NCI-H510A (cell line): ENCODE results near the gene PPP1R1B.

Source experiments
- DNase-seq: peaks from one replicate; lab custom pipeline; 2025; lab: John Stamatoyannopoulos, UW

The PPP1R1B gene

DNA sequence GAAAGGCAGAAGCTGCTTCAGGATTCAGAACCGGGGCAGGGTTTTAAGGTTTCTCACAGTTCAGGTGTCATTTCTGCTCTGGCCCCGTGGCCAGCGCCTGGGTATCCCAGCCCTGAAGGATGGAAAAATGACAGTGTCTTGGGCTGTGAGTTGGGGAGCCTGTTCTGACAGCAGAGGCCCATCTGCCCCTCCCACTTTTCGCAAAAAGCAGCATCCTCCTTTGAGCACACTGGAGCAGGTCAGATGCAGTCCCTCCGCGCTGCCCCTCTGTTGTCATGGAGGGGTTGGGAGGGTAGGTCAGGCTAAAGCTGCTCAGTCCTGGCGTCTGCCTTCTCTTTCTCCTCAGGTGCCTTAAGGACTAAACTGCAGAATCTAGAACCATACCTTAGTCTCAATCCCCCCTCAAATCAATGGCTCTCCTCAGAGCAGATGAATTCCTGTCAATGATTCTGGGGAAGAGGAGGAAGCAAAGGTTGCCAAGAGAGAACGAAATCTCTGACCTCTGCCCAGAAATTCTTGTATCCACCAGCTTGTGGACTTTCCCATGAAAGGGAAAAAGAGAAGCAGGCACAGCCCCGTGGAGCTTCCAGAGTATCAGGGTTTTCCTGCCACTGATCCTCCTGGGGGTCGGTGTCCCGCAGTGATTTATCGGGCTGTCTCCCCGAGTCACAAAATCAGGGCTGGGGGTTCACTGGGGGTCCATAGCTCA is 26.3 kb upstream of the PPP1R1B start:
- DNase-seq, result no peak

DNA sequence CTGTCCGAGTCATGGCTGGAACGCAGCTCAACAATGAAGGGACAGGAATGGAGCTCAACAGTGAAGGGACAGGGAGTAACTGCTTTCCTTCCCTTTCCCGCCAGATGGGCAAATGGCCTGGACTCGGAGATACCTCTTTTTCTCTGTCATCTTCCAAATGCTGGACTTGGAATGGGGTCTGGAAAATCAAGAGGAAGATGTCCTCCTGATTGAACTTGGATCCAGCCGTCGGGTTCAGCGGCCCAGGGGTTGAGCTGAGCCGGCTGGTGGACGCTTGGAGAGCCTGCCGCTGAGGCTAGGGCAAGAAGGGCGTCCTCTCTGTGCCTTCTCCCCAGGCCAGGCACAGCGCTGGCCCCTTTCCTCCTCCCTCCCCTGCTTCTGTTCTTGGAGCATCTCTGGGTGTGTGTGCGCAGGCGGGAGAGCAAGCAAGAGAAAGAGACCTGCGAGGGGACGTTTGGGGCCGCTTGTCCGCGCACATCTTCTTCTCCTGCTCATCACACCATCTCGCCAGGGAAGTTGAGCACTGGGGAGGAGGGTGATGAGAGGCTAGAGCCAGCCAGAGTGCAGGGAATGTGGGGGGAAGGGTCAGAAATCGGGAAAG is 25.7 kb upstream of the PPP1R1B start:
- DNase-seq, result no peak

DNA sequence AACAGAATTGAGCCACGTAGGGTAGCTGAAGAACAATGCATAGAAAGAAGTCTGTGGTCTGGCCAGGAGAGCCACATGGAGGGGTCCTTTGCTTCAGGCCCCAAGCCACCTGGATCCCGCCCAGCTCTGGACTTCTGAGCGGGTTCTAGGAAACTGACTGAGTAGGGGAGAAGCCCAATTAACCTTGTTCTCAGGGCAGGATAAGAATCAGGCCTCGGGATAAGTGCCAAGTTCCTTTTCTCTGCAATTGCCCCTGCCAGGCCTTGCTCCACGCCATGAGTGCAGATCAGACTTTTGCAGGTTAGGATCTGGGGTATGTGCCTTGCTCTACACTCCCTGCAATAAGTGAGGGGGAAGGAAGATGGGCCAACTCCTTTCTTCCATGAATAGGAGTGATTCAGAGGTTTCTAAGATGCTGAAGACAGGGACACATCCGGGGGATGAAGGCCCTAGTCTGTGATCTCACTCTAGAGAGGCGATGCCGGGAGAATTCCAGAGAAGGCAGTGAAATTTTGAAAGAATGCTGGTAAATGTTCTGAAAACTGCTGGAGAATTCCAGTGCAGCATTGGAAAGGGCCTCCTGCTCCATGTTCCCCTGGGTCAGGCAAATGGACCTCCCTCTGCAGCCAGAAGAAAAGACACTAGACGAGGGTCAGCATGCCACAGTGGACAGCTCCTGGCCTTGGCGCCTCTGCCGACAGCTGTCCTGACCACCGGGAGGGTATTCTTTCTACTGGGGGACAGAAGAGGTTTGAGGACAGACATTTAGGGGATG is 24.8 kb upstream of the PPP1R1B start:
- no peak for DNase-seq

DNA sequence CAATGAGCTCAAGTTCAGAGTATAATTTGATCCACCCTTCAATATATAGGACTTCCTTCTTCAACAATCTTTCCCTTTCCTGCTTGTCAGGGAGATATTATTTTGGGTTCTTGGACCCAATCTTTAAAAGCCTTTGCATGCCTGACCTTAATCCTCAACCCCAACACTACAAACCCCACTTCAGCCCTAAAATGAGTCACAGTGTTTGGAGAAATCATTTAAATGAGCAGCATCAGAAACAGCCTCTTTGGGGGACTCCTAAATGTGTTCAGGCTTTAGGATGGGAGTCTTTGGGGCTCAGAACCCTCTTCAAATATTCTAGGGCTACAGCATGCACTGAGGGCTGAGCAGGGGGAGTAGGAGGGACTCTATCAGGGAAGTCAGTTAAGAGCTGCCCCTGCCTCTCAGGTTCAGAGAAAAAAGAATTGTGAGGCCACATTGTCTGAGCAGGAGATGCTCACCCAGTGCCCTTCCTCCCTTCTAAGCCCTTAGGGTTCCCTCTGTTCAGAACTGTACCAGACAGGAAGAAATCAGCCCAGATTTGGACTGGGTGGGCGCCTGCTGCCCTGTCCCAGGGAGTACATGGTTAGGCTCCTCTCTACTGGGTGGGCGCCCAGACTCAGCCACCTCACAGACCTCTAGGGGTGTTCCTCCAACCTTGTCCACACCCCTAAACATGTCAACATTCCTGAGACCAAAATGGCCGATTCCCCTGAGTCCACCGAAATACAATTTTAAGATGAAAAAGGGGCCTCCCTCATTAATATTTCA is 24.0 kb upstream of the PPP1R1B start:
- DNase-seq, result no peak

DNA sequence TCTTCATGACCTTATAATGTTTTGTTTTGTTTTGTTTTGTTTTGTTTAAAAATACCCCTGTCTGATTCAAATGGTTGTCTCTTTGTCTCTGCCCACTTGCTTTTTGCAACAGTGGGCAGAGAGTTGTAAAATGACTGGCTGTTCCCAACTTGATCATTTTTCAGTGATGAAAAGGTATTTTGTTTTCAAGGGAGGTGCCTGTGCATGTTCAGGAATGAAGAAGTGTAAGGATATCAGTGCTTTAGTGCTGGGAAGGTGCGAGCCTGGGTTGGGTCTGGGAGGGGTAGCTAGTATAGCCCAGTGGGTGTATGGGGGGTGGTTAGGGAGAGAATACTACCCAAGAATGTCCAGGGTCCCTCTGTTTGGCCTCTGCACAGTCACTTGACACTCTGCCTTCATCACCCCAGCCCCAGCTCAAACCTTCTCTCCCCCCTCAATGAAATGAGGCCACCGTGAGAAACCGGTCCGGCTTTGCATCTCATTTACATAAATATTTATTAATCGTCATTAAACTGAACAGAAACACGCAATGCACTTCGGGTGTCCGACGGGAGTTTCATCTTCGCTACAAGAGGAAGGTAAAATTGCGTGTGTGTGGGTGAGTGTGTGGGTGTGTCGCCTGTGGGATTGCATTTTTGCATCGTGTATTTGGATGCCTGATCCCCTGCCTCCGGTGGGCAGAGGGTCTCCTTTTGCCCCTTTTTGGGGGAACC is 23.3 kb upstream of the PPP1R1B start:
- DNase-seq, result no peak

DNA sequence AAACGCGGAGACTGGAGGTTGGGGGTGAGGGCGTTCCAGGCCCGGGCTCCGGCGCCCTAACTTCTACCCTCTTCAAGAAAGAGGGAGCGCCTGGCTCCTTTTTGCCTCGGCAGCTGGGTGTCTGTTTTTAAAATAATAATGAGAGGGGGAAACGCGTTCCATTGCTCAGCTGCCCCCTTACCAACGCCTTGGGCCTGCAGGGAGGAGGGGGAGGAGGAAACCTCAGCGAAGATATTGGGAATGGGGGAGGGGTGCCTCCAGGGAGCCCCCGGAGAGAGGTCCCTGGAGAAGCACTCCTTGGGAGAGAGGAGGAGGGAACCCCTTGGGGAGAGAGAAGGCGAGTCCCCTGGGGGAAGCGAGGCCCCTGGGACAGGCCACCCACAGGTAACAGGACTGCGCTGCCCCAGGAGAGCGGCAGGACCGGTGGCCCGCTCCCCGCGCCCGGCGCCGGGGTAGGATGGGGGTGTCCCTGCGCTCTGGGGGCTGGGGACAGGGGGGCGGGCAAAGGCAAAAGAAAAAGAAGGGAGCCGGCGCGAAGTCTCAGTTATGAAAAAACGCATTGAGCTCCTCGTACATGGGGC is 21.8 kb upstream of the PPP1R1B start:
- no peak for DNase-seq

DNA sequence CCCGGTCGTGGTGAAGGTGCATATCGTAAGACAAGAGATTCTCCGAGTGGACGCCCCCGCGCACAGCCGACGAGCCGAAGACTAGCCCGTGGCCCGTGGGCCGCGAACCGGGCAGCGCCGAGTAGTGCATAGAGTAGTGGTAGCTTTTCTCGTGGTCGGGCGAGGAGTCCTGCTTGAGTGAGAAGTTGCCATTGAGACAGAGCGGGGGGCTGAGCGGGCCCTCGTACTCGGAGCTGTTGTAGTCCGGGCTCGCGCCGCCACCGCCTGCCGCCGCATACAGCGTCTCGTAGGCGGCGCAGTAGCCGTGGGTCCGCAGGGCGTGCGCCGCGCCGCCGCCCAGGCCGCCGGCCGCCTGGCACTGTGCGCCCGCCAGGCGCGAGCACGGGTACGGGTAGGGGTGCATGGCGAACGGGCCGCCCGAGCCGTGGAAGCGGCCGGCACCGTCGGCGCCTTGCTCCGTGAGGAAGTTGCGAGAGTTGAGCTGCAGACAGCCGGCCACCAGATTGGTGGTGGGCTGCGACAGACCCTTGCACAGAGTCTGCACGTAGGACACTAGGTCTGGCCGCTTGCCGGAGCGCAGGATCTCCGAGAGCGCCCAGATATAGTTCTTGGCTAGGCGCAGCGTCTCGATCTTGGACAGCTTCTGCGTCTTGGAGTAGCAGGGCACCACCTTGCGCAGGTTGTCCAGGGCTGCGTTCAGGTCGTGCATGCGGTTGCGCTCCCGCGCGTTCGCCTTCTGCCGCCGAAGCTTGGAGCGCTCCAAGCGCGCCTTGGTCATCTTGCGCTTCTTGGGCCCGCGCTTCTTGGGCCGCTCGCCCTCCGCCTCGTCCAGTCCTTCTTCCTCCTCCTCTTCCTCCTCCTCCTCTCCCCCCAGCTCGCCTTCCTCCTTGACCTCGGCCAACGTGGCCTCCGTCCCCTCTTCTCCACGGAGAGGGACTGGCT is 21.0 kb upstream of the PPP1R1B start:
- no peak for DNase-seq

DNA sequence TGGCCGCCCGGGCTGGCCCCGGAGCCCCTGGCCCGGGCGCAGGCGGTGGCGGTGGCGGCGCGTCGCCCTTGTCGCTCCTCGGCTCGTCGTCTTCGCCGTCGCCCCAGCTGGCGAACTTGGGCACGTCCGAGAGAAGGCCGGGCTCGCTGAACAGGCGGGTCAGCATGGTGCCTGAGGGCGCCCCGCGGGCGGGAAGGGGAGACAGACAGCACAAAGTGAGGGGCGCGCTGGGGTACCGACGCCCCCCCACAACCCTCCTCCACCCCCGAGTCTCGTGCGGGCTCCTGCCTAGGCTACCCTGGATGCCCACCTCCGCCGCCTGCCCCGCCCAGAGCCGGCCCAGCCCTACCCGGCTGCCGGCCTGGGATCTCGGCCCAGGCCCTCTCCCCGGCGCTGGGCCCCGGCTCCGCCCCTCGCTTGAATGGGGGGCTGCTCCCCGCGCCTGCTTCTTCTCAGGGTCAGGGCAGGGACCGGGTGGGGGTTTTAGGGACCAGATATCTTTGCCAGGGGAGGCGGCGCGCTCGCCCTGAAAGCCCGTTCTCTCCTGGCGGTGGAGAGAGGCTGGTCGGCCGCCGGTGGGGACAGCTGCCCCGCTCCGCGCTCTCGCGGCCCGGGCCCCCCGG is 20.2 kb upstream of the PPP1R1B start:
- DNase-seq, result no peak

DNA sequence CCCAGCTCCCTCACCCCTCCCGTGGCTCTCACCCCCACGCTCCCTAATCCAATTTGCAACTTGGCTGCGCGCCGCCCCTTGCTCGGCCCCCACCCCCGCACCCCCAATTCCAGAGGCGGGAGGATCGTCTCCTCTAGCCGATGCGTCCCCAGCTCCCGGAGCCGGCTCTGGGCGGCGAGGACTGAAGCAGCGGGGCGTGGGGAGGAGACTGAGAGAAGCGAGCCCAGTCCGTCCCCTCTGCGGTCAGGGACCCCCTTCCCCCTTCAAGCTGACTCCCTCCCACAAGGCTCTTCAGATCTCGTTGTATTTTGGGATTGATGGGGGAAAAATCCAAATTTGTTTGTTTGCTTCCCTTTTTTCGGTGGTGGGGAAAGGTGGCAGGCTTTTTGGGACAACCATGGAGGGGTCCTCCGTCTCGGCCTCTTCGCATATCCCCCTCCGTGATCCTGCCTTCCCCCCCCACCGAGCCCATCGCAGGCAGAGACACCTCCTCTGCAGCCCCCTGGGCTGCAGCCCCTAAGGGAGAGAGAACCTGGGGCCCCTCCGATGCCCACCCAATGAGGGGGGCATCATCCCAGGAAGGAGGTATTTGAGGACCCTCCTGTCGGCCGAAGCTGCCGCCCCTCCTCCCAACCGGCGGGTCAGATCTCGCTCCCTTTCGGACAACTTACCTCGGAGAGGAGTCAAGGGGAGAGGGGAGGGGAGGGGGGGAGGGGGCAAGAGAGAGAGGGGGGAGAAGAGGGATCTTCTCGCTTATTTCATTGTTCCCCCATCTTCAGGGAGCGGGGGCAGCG is 19.5 kb upstream of the PPP1R1B start:
- no peak for DNase-seq

DNA sequence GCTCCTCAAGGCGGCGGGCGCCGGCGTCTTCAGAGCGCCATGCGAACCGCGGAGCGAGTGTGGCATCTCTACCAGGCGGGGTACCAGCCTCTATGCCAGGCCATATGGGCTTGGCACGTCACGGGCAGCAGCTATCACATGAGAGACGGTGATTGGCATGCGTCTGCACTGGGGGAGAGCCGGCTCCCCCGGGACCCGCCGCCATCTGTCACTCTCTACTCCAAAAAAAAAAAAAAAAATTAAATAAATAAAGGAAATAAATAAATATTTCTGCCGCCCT is 19.0 kb upstream of the PPP1R1B start, which contains the start of gene NEUROD2:
NEUROD2 (minus strand) TSS at position 70 of the 280 bp plus-strand sequence. CDS start 1,321 bp downstream, outside the sequence.
- no peak for DNase-seq

DNA sequence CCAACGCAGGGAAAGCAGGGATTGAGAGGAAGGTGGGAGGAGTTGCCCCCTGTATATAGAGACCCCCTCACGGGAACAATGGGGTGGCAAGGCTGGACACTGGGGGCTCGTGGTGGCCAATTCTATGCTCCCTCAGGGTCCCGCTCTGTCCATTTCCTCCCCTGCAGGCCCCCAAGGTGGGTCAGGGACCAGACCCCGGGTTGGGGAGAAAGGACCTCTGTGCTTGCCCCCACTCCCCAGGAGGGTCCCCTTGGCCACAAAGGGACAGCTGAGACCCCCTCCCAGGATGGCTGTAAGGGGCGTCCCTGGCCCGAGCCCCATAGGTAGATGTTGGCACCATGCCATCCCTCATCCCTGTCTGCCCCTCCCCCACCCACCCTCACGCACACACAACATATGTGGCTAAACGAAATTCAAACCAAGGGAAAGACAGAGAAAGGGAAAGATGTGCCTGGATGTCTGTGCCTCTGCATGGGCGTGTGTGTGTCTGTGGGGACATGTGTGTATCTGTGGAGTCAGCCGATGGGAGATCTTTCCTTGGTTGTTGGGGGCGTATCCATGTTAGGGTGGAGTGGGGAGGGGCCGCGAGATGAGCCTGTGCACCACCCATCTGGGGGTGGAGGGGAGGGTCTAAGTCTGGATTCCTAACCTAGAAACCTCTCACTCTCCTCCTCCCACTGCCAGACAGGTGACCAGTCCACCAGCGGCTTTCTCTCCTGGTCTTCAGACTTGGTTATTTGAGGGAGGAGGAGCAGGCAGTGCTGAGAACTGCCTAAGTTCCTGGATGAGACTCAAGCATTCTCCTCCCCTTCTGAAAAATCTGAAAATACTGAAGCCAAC is 18.4 kb upstream of the PPP1R1B start:
- no peak for DNase-seq

DNA sequence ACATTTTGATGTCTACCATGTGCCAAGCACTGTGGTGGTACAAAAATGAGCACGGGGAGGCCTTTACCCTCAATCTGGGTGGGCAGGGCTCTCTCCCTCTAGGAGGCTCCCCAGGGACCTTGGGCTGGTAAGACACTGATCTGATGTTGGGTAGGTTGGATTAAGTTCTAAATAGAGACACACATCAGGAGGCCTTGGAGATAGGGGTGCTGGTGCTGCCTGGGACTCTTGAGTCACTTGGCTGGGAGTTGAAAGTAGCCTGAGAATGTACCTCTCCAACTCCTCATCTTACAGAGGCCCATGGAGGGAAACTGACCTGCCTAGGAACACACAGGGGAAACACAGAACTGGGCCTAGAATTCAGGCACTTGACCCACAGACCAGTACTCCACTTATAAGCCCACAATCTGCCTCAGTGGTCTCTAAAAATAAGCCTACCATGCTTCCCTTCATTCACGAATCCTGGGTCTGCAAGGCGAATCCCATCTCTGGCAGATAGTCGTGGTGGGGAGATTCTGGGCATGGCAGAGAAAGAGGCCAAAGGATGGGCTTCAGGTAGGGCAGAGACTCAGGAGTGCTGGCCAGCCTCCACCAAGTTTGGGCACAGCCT is 17.2 kb upstream of the PPP1R1B start:
- no peak for DNase-seq

DNA sequence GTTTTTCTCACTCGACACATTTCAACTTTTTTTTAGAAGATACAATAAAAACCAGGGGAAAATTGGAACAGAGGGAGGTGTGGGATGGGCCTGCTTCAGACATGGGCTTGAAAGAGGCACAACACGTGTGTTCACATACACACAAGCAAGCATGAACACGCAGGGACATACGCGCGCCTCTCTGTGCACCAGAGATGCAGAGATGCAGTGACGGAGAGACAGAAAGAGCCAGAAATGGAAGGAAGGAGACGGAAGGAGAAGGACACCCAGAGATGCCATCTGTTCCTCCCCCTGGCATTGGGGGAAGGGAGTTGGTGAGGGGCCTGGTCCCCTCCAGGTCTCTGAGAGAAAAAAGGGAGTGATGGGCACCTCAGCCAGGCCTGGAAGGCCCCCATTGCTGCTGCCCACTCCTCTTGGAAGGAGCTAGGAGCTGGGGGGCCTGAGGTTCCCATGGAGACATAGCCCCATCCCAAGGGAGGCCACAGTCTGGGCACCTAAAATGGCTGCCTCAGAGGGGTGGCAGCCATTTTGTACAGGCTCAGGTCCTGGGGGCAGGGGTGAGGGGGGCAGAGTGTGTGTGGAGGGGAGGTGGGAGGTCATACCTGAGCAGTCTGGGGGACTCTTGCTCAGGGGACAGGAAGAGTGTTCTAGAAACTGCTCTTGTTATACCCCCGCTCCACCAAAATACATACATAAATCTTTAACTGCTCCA is 15.2 kb upstream of the PPP1R1B start:
- no peak for DNase-seq

DNA sequence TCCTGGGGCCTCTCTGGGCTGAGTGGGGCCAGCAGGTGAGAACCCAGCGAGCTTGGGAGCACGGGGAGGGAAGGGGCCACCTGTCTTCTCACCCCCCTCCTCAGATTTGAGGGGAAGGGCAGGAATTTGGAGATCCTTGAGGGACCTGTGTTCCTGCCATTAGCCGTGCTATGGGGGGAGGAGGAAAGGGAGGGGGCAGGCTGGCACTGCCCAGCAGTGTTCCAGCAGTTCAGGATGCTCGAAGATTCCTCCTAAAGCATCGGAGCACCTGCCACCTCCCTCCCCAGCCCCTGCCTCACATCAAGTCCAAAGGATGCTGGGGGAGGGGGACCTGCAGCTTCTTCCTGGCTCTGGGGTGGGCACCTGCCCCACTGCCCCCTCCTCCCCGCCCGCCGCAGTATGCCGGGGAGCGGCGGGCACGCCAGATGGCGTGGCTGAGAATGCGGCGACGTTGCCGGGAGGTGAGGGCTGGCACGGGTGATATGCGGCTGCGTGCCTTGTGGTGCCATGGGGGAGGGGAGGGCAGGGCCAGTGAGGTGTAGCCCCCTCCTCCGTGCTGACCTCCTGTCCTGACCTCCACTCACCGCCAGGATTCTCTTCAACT is 14.4 kb upstream of the PPP1R1B start:
- no peak for DNase-seq

DNA sequence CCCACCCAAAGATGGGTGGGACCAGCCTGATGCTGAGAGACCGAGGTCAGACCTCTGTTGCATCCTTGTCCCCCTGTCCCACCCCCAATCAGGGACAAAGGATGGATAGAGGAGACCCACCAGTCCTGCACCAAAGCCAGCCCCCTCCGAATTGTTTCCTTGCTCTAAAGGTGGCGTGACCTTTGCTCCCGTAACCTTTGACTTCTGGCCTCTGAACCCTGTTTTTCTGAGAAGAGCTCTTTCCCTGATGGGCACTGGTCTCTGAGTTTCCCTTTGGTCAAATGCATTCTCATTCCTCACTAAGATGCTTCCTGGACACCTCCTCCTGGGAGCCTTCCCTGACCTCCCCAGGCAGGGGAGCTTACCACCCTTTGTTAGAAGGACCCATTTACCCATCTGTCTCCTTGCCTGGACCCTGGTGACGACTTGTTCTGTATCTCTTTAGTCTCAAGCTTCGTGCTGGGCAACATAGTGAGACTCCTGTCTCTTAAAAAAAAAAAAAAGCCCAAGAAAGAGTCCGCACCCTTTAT is 13.8 kb upstream of the PPP1R1B start:
- DNase-seq, result no peak

DNA sequence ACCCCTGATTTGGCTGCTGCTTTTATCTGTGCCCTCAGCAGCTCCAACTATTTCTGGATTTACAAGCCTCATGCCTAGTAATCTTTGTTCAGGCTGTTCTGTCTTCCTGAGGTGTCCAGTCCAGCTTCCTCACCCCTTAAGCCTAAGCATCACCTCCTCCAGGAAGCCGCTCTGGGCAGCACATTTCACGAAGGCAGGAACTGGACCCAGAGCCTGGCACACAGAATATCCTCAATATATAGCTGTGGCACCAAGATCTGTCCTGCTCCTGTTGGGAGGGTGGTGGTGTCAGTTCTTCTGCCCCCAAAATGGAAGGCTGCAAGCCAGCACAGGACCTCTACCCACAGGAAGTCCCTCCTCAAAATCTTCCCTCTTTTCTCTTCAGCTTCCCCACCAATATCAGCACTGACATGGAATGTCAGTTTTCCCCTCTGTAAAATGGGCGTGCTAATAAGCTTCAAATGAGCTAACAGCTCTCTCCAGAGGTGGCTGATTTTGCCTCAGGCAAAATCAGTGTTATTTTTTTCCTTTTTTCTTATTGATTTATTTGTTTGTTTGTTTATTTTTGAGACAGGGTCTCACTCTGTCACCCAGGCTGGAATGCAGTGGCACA is 12.1 kb upstream of the PPP1R1B start:
- no peak for DNase-seq
